Measurements from ENCODE around the gene GZMM. TPM values are rescaled to one million over a fixed set of nuclear protein-coding genes. Genes with fewer than 3 reads are reported as not detected.
A peak's percentile ranks its signal among the peaks of the same experiment; 100 is the strongest.

Gene GZMM
- total RNA-seq, result 38.3 TPM
- 100 to 1,000 TPM in 1 of 4 donors, 10 to 100 TPM in 3; 61.5 to 124 (median 90.0) TPM for polyA plus RNA-seq

GRCh38 chr19:543910-544608 is at the start of gene GZMM:
Gene GZMM (plus strand): TSS chr19:544053. CDS start chr19:544072, 19 bp downstream.
- Histone ChIP-seq H3K27ac (ENCODE audit: insufficient read depth, low read length, poor library complexity, severe bottlenecking) (peak within 1 kb of the TSS; percentile 67), H3K36me3 (ENCODE audit: control insufficient read depth, insufficient read depth, low read length) (peaks cover 8% of the 10 kb centered on the region), H3K9me3 (ENCODE audit: control insufficient read depth in 2 of 2, low read length in 2 of 2) (no peaks in the 10 kb centered on the region), H3K27me3 (ENCODE audit: control insufficient read depth, insufficient read depth, low read length) (no peaks in the 10 kb centered on the region), H3K4me3 (ENCODE audit: low read depth, low read length) (peak within 1 kb of the TSS; percentile 19), H3K4me1 (ENCODE audit: control insufficient read depth, insufficient read depth, low read length, poor library complexity, severe bottlenecking) (peaks cover 20% of the 10 kb centered on the region)
- Mint-ChIP-seq H3K36me3 (no peaks in the 10 kb centered on the region), H3K4me1 (peaks cover 0 to 24% (median 5%) of the 10 kb centered on the region in 4 donors), H3K4me3 (peak within 1 kb of the TSS; percentile 83 to 89 (median 87)), H3K27ac (peak within 1 kb of the TSS; percentile 60 to 90 (median 75)), H3K27me3 (no peaks in the 10 kb centered on the region), H3K9me3 (no peaks in the 10 kb centered on the region)
- DNase-seq (peak; percentile 47 to 86 (median 80)), ATAC-seq (ENCODE audit: low read depth in 2 of 2) (peak; percentile 97 to 98)

GRCh38 chr19:494171-495080 is 49.4 kb upstream of the GZMM start:
- no peak overlapping the region for H3K4me3 Mint-ChIP-seq
- Histone ChIP-seq H3K27ac (ENCODE audit: insufficient read depth, low read length, poor library complexity, severe bottlenecking) (no peak overlapping the region), H3K27me3 (ENCODE audit: control insufficient read depth, insufficient read depth, low read length) (peaks cover 4% of the 10 kb centered on the region), H3K4me1 (ENCODE audit: control insufficient read depth, insufficient read depth, low read length, poor library complexity, severe bottlenecking) (peaks cover 17% of the 10 kb centered on the region), H3K9me3 (ENCODE audit: control insufficient read depth in 2 of 2, low read length in 2 of 2) (no peaks in the 10 kb centered on the region), H3K4me3 (ENCODE audit: low read depth, low read length) (no peak overlapping the region), H3K36me3 (ENCODE audit: control insufficient read depth, insufficient read depth, low read length) (no peaks in the 10 kb centered on the region)
- no peak for ATAC-seq (ENCODE audit: low read depth in 2 of 2)
- peak overlapping the region in 1 of 3 donors; percentile 48 for H3K27ac Mint-ChIP-seq
- DNase-seq, result no peak
- no peaks in the 10 kb centered on the region for H3K36me3 Mint-ChIP-seq
- H3K27me3 Mint-ChIP-seq, result peaks cover 21% of the 10 kb centered on the region
- no peaks in the 10 kb centered on the region for H3K9me3 Mint-ChIP-seq
- peaks cover 0 to 31% (median 1%) of the 10 kb centered on the region in 4 donors for H3K4me1 Mint-ChIP-seq

DNA sequence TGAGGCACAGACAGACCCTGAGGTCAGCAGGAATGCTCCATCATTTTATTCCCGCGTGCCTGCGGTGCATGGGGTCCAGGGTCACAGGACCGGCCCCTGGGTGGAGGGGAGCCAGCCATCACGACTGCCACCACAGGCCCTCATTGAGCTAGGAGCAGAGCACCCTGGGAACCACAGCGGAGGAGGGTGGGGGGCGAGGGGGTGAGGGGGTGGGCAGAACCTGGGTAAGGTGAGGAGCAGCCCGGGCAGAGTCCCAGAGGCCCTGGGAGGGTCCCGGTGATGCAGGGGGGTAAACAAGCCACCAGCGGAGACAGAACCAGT is 48.8 kb upstream of the GZMM start:
- Mint-ChIP-seq H3K4me1 (peaks cover 0 to 26% (median 1%) of the 10 kb centered on the region in 4 donors), H3K27ac (no peak overlapping the region), H3K27me3 (peaks cover 24% of the 10 kb centered on the region), H3K36me3 (no peaks in the 10 kb centered on the region), H3K9me3 (no peaks in the 10 kb centered on the region), H3K4me3 (no peak overlapping the region)
- peaks cover 4% of the 10 kb centered on the region for H3K27me3 ChIP-seq (ENCODE audit: control insufficient read depth, insufficient read depth, low read length)
- no peak overlapping the region for H3K27ac ChIP-seq (ENCODE audit: insufficient read depth, low read length, poor library complexity, severe bottlenecking)
- no peak for ATAC-seq (ENCODE audit: low read depth in 2 of 2)
- H3K4me1 ChIP-seq (ENCODE audit: control insufficient read depth, insufficient read depth, low read length, poor library complexity, severe bottlenecking), result peaks cover 11% of the 10 kb centered on the region
- no peaks in the 10 kb centered on the region for H3K36me3 ChIP-seq (ENCODE audit: control insufficient read depth, insufficient read depth, low read length)
- DNase-seq, result no peak
- H3K9me3 ChIP-seq (ENCODE audit: control insufficient read depth in 2 of 2, low read length in 2 of 2), result no peaks in the 10 kb centered on the region
- no peak overlapping the region for H3K4me3 ChIP-seq (ENCODE audit: low read depth, low read length)

- Mint-ChIP-seq H3K9me3 (no peaks in the 10 kb centered on the region), H3K27me3 (peaks cover 24% of the 10 kb centered on the region), H3K36me3 (no peaks in the 10 kb centered on the region), H3K4me1 (peaks cover 0 to 21% (median 1%) of the 10 kb centered on the region in 4 donors), H3K4me3 (no peak overlapping the region), H3K27ac (no peak overlapping the region)
- DNase-seq, result peak; percentile 12 to 49 (median 48)
- peaks cover 4% of the 10 kb centered on the region for H3K27me3 ChIP-seq (ENCODE audit: control insufficient read depth, insufficient read depth, low read length)
- no peaks in the 10 kb centered on the region for H3K36me3 ChIP-seq (ENCODE audit: control insufficient read depth, insufficient read depth, low read length)
- no peak overlapping the region for H3K27ac ChIP-seq (ENCODE audit: insufficient read depth, low read length, poor library complexity, severe bottlenecking)
- no peak overlapping the region for H3K4me3 ChIP-seq (ENCODE audit: low read depth, low read length)
- ATAC-seq (ENCODE audit: low read depth in 2 of 2), result peak in 1 of 2 donors; percentile 28
- H3K4me1 ChIP-seq (ENCODE audit: control insufficient read depth, insufficient read depth, low read length, poor library complexity, severe bottlenecking), result peaks cover 11% of the 10 kb centered on the region
- H3K9me3 ChIP-seq (ENCODE audit: control insufficient read depth in 2 of 2, low read length in 2 of 2), result no peaks in the 10 kb centered on the region
Measured at GRCh38 chr19:495402-496111, 48.3 kb upstream of the GZMM start.

DNA sequence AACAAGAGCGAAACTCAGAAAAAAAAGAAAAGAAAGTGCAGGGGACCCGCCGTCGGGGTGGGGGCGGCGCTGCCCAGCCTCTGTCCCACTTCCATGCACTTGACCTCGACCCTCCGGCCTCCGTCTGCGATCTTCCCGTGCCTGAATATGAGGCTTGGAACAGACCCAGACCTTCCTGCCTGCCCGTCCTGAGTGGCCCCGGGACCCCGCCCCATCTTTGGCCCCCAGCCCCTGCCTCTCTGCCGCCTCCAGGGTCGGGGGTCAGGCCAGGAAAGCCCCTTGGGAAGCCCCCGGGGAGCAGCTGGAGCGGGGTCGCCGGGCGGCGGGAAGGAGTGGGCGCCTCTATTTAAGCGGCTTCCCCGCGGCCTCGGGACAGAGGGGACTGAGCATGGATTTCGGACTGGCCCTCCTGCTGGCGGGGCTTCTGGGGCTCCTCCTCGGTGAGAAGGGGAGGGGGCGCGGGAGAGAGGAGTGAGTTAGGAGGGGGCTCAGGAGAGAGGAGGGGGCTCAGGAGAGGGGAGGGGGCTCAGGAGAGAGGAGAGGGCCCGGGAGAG is 47.7 kb upstream of the GZMM start, which contains the start of gene MADCAM1:
MADCAM1 (plus strand) TSS at position 375 of the 554 bp plus-strand sequence; CDS start at position 389, 14 bp downstream.
- H3K4me3 Mint-ChIP-seq, result no peak within 1 kb of the TSS
- Histone ChIP-seq H3K27ac (ENCODE audit: insufficient read depth, low read length, poor library complexity, severe bottlenecking) (no peak within 1 kb of the TSS), H3K4me3 (ENCODE audit: low read depth, low read length) (no peak within 1 kb of the TSS), H3K9me3 (ENCODE audit: control insufficient read depth in 2 of 2, low read length in 2 of 2) (no peaks in the 10 kb centered on the region), H3K36me3 (ENCODE audit: control insufficient read depth, insufficient read depth, low read length) (no peaks in the 10 kb centered on the region), H3K4me1 (ENCODE audit: control insufficient read depth, insufficient read depth, low read length, poor library complexity, severe bottlenecking) (peaks cover 11% of the 10 kb centered on the region), H3K27me3 (ENCODE audit: control insufficient read depth, insufficient read depth, low read length) (peaks cover 4% of the 10 kb centered on the region)
- peaks cover 24% of the 10 kb centered on the region for H3K27me3 Mint-ChIP-seq
- DNase-seq (no peak), ATAC-seq (ENCODE audit: low read depth in 2 of 2) (no peak)
- H3K36me3 Mint-ChIP-seq, result no peaks in the 10 kb centered on the region
- no peaks in the 10 kb centered on the region for H3K9me3 Mint-ChIP-seq
- no peak within 1 kb of the TSS for H3K27ac Mint-ChIP-seq
- H3K4me1 Mint-ChIP-seq, result peaks cover 0 to 21% (median 1%) of the 10 kb centered on the region in 4 donors

- peaks cover 11% of the 10 kb centered on the region for H3K4me1 ChIP-seq (ENCODE audit: control insufficient read depth, insufficient read depth, low read length, poor library complexity, severe bottlenecking)
- no peak for ATAC-seq (ENCODE audit: low read depth in 2 of 2)
- H3K4me3 ChIP-seq (ENCODE audit: low read depth, low read length), result no peak overlapping the region
- peaks cover 0 to 1% (median 0%) of the 10 kb centered on the region in 7 donors for H3K9me3 Mint-ChIP-seq
- no peak overlapping the region for H3K27ac Mint-ChIP-seq
- no peak overlapping the region for H3K4me3 Mint-ChIP-seq
- H3K27me3 ChIP-seq (ENCODE audit: control insufficient read depth, insufficient read depth, low read length), result peaks cover 4% of the 10 kb centered on the region
- DNase-seq, result no peak
- peaks cover 0 to 21% (median 1%) of the 10 kb centered on the region in 4 donors for H3K4me1 Mint-ChIP-seq
- peaks cover 24% of the 10 kb centered on the region for H3K27me3 Mint-ChIP-seq
- H3K9me3 ChIP-seq (ENCODE audit: control insufficient read depth in 2 of 2, low read length in 2 of 2), result no peaks in the 10 kb centered on the region
- no peaks in the 10 kb centered on the region for H3K36me3 ChIP-seq (ENCODE audit: control insufficient read depth, insufficient read depth, low read length)
- no peaks in the 10 kb centered on the region for H3K36me3 Mint-ChIP-seq
- no peak overlapping the region for H3K27ac ChIP-seq (ENCODE audit: insufficient read depth, low read length, poor library complexity, severe bottlenecking)
Measured at GRCh38 chr19:496986-497385, 46.9 kb upstream of the GZMM start.

DNA sequence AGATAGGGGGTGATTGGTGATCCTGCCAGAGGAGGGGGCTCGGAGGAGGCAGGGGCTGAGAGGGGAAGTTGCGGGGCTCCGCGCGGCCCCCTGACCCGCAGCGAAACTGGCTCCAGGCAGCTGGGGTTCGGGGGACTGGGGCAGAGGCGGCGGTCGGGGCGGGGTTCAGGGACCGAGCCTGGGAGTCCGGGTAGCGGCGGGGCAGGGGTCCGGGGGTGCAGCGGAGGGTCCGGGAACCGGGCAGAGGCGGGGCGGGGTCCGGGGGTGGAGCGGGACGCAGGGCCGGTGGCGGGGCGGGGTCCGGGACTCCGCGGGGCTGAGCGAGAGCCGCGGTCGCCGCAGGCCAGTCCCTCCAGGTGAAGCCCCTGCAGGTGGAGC is 46.4 kb upstream of the GZMM start:
- H3K36me3 Mint-ChIP-seq, result no peaks in the 10 kb centered on the region

More for the DNA sequence above, 46.4 kb upstream of the GZMM start:
- DNase-seq (no peak), ATAC-seq (ENCODE audit: low read depth in 2 of 2) (no peak)
- Mint-ChIP-seq H3K4me3 (no peak overlapping the region), H3K27ac (no peak overlapping the region), H3K9me3 (peaks cover 0 to 2% (median 0%) of the 10 kb centered on the region in 7 donors), H3K4me1 (peaks cover 0 to 21% (median 1%) of the 10 kb centered on the region in 4 donors), H3K27me3 (peaks cover 24% of the 10 kb centered on the region)
- no peak overlapping the region for H3K27ac ChIP-seq (ENCODE audit: insufficient read depth, low read length, poor library complexity, severe bottlenecking)
- no peaks in the 10 kb centered on the region for H3K36me3 ChIP-seq (ENCODE audit: control insufficient read depth, insufficient read depth, low read length)
- H3K9me3 ChIP-seq (ENCODE audit: control insufficient read depth in 2 of 2, low read length in 2 of 2), result no peaks in the 10 kb centered on the region
- peaks cover 4% of the 10 kb centered on the region for H3K27me3 ChIP-seq (ENCODE audit: control insufficient read depth, insufficient read depth, low read length)
- peaks cover 11% of the 10 kb centered on the region for H3K4me1 ChIP-seq (ENCODE audit: control insufficient read depth, insufficient read depth, low read length, poor library complexity, severe bottlenecking)
- no peak overlapping the region for H3K4me3 ChIP-seq (ENCODE audit: low read depth, low read length)

All from CD4-positive, CD25-positive, alpha-beta regulatory T cell (primary cell).